Measurements from ENCODE around the gene NRF1.

- TF ChIP-seq CTCF (IDR thresholded peaks at IDR 0.05 in 2 of 3, conservative IDR thresholded peaks at IDR 0.05 in 1 of 3; ENCODE audit: borderline replicate concordance in 1 of 3, insufficient read depth in 1 of 3, low read depth in 2 of 3, low read length in 2 of 3) (no peak), EZH2phosphoT487 (IDR thresholded peaks at IDR 0.05; ENCODE audit: borderline replicate concordance) (no peak)
Measured at GRCh38 chr7:129640400-129640799, 28.9 kb downstream of the NRF1 start.
